Adipose tissue (tissue), 3 donors: ENCODE results near the gene ZNF385B. TPM values are rescaled to one million over a fixed set of nuclear protein-coding genes. Genes with fewer than 3 reads are reported as not detected.

Experiments used
- H3K27ac ChIP-seq: one replicate; pipeline ENCODE4 v1.5.1; 2013; ENCODE audit warnings: low read depth, low read length
- WGBS, 3 donors: extraction: QIAGEN DNeasy Blood & Tissue Kit; methylation state at CpG; one replicate each; pipeline ENCODE4 v1.1.7; 2013; 5-methylcytosine and 5-hydroxymethylcytosine counted together
- polyA plus RNA-seq, 3 donors: library from polyadenylated mRNA; stranded (reverse); fragments of 200-250 nt; gene quantifications; one replicate each; pipeline ENCODE4 v1.2.3, GENCODE V29; 2013
- donor health status: healthy with polysubstance abuse.
- donor health status: Bipolar disorder and iron deficiency.
- donor health status: healthy.

ZNF385B gene
- polyA plus RNA-seq, 3 donors, result 0.10 to 6.2 (median 0.74) TPM

- WGBS, 3 donors, result 94 to 96% (median 96%) methylated on average over 1 of the region's 1 CpG
- no peak overlapping the region for H3K27ac ChIP-seq
Observed at GRCh38 chr2:179434357-179434756, 427.1 kb downstream of the ZNF385B start.

- H3K27ac ChIP-seq, result no peak overlapping the region
Observed at GRCh38 chr2:179432751-179433150, 428.7 kb downstream of the ZNF385B start.

GRCh38 chr2:179429597-179429996 lies 431.8 kb downstream of the ZNF385B start:
- 82 to 89% (median 87%) methylated on average over 2 of the region's 2 CpGs for WGBS, 3 donors
- H3K27ac ChIP-seq, result no peak overlapping the region

More at GRCh38 chr2:179432751-179433150, 428.7 kb downstream of the ZNF385B start:
- 85 to 92% (median 89%) methylated on average over 3 of the region's 3 CpGs for WGBS, 3 donors

GRCh38 chr2:179429060-179429471 lies 432.3 kb downstream of the ZNF385B start:
- no peak overlapping the region for H3K27ac ChIP-seq
- WGBS, 3 donors, result 34 to 64% (median 53%) methylated on average over 11 of the region's 11 CpGs

GRCh38 chr2:179428649-179429048 lies 432.8 kb downstream of the ZNF385B start:
- 13 to 18% (median 14%) methylated on average over 7 of the region's 7 CpGs for WGBS, 3 donors
- no peak overlapping the region for H3K27ac ChIP-seq

GRCh38 chr2:179427065-179427464 lies 434.3 kb downstream of the ZNF385B start:
- H3K27ac ChIP-seq, result no peak overlapping the region
- 89 to 92% (median 92%) methylated on average over 2 of the region's 2 CpGs for WGBS, 3 donors

GRCh38 chr2:179424571-179424970 lies 436.8 kb downstream of the ZNF385B start:
- H3K27ac ChIP-seq, result no peak overlapping the region
- WGBS, 3 donors, result 86 to 88% (median 87%) methylated on average over 3 of the region's 3 CpGs

- 4 to 7% (median 5%) methylated on average over 5 of the region's 5 CpGs for WGBS, 3 donors
- no peak overlapping the region for H3K27ac ChIP-seq
Observed at GRCh38 chr2:179422037-179422643, 439.3 kb downstream of the ZNF385B start.

- no peak overlapping the region for H3K27ac ChIP-seq
- 32 to 73% (median 37%) methylated on average over 2 of the region's 2 CpGs for WGBS, 3 donors
Observed at GRCh38 chr2:179417436-179417949, 443.9 kb downstream of the ZNF385B start.

- WGBS, 3 donors, result 82 to 85% (median 83%) methylated on average over 3 of the region's 3 CpGs
- no peak overlapping the region for H3K27ac ChIP-seq
Observed at GRCh38 chr2:179412112-179412511, 449.3 kb downstream of the ZNF385B start.

- no peak overlapping the region for H3K27ac ChIP-seq
- WGBS, 3 donors, result 31 to 41% (median 33%) methylated on average over 8 of the region's 8 CpGs
Observed at GRCh38 chr2:179410552-179411356, 450.7 kb downstream of the ZNF385B start.

GRCh38 chr2:179403624-179404023 lies 457.8 kb downstream of the ZNF385B start:
- H3K27ac ChIP-seq, result no peak overlapping the region

GRCh38 chr2:179393481-179393880 lies 467.9 kb downstream of the ZNF385B start:
- WGBS, 3 donors, result 84 to 89% (median 85%) methylated on average over 2 of the region's 2 CpGs
- no peak overlapping the region for H3K27ac ChIP-seq

Other genes with a start within 250 kb of the ZNF385B start
- 10 to 100 TPM in 2 of 3 donors, 1 to 10 TPM in 1; 5.0 to 16.9 (median 11.0) TPM for gene CWC22, start 145.7 kb upstream of the ZNF385B start, polyA plus RNA-seq